ENCODE measurements around the gene TMBIM1. TPM values are rescaled to one million over a fixed set of nuclear protein-coding genes. Genes with fewer than 3 reads are reported as not detected.

TMBIM1 gene
- total and polyA plus RNA-seq, 2 donors (not counting 1 experiment from before 2014, with no cell fraction given): 170 to 235 TPM

DNA sequence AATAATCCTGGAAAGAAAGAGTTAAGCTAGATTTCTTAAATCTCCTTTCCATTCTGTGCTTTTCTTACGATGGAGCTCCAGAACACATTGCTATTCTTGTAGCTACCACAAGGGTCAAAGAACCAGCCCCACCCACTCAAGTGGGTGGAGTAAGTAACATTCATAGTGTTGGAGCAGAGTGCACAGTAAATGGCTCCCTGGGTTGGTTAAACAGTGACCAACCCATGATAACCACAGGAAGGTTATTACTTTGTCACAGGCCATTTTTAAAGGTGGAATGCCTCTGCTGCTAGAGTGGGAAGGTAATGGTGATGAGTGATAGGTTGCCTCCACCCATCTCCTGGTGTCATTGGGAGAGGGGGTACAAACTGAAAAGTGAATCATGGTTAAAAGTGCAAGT, 61.4 kb downstream of the TMBIM1 start:
- H3K79me2 ChIP-seq (ENCODE audit: control insufficient read depth, insufficient read depth, low read length): peaks cover 34% of the 10 kb centered on the region
- no peak overlapping the region for H2AFZ ChIP-seq (ENCODE audit: low read length)
- H3K9me3 ChIP-seq (ENCODE audit: control insufficient read depth, insufficient read depth, low read depth, low read length): no peaks in the 10 kb centered on the region
- H3K36me3 ChIP-seq (ENCODE audit: control insufficient read depth, insufficient read depth, low read length): peaks cover 15% of the 10 kb centered on the region
- no peak overlapping the region for H3K9ac ChIP-seq (ENCODE audit: insufficient read depth, low read length)
- TF ChIP-seq EZH2 (IDR thresholded peaks at IDR 0.05; ENCODE audit: low read length, missing control alignments): no peak
- TF ChIP-seq, protein P1, sequence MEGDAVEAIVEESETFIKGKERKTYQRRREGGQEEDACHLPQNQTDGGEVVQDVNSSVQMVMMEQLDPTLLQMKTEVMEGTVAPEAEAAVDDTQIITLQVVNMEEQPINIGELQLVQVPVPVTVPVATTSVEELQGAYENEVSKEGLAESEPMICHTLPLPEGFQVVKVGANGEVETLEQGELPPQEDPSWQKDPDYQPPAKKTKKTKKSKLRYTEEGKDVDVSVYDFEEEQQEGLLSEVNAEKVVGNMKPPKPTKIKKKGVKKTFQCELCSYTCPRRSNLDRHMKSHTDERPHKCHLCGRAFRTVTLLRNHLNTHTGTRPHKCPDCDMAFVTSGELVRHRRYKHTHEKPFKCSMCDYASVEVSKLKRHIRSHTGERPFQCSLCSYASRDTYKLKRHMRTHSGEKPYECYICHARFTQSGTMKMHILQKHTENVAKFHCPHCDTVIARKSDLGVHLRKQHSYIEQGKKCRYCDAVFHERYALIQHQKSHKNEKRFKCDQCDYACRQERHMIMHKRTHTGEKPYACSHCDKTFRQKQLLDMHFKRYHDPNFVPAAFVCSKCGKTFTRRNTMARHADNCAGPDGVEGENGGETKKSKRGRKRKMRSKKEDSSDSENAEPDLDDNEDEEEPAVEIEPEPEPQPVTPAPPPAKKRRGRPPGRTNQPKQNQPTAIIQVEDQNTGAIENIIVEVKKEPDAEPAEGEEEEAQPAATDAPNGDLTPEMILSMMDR (conservative IDR thresholded peaks at IDR 0.05 in 1 of 2, IDR thresholded peaks at IDR 0.05 in 1 of 2; ENCODE audit: low read depth in 1 of 2, low read length in 2 of 2): peak; percentile 18 to 20
- no peak overlapping the region for H3K4me3 ChIP-seq (replicated peaks in 1 of 4; ENCODE audit: control extremely low read depth in 1 of 4, insufficient read depth in 1 of 4, low read depth in 3 of 4, low read length in 4 of 4)
- no peaks in the 10 kb centered on the region for H3K27me3 ChIP-seq (ENCODE audit: control insufficient read depth, insufficient read depth, low read length)
- H3K4me2 ChIP-seq (ENCODE audit: extremely low read depth, insufficient read depth, low read length): no peak overlapping the region
- peaks cover 13% of the 10 kb centered on the region for H3K4me1 ChIP-seq (ENCODE audit: control insufficient read depth, extremely low read depth, insufficient read depth, low read length)
- H3K27ac ChIP-seq (ENCODE audit: insufficient read depth, low read length): no peak overlapping the region
- peak; percentile 47 to 74 for DNase-seq (ENCODE audit: low read depth in 2 of 2)
- no peaks in the 10 kb centered on the region for H4K20me1 ChIP-seq (ENCODE audit: control insufficient read depth, extremely low read depth, insufficient read depth, low read length)

DNA sequence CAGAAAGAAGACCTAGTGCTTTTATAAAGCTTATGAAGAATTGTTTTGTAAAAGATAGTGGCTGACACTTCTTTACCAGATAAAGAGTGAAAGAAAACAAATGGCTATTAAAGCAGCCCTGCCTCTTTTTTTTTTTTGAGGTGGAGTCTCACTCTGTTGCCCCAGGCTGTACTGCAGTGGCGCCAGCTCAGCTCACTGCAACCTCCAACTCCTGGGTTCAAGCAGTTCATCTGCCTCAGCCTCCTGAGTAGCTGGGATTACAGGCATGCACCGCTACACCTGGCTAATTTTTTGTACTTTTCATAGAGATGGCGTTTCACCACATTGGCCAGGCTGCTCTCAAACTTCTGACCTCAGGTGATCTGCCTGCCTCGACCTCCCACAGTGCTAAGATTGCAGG, 62.5 kb downstream of the TMBIM1 start:
- Histone ChIP-seq H3K27me3 (ENCODE audit: control insufficient read depth, insufficient read depth, low read length) (no peaks in the 10 kb centered on the region), H3K4me3 (replicated peaks in 1 of 4; ENCODE audit: control extremely low read depth in 1 of 4, insufficient read depth in 1 of 4, low read depth in 3 of 4, low read length in 4 of 4) (no peak overlapping the region), H3K4me2 (ENCODE audit: extremely low read depth, insufficient read depth, low read length) (no peak overlapping the region), H3K27ac (ENCODE audit: insufficient read depth, low read length) (no peak overlapping the region), H2AFZ (ENCODE audit: low read length) (no peak overlapping the region), H3K36me3 (ENCODE audit: control insufficient read depth, insufficient read depth, low read length) (peaks cover 12% of the 10 kb centered on the region), H3K9ac (ENCODE audit: insufficient read depth, low read length) (no peak overlapping the region), H3K9me3 (ENCODE audit: control insufficient read depth, insufficient read depth, low read depth, low read length) (no peaks in the 10 kb centered on the region), H3K4me1 (ENCODE audit: control insufficient read depth, extremely low read depth, insufficient read depth, low read length) (peaks cover 13% of the 10 kb centered on the region), H3K79me2 (ENCODE audit: control insufficient read depth, insufficient read depth, low read length) (peaks cover 44% of the 10 kb centered on the region), H4K20me1 (ENCODE audit: control insufficient read depth, extremely low read depth, insufficient read depth, low read length) (no peaks in the 10 kb centered on the region)
- no peak for DNase-seq (ENCODE audit: low read depth in 2 of 2)
- TF ChIP-seq, protein P1 (conservative IDR thresholded peaks at IDR 0.05 in 1 of 2, IDR thresholded peaks at IDR 0.05 in 1 of 2; ENCODE audit: low read depth in 1 of 2, low read length in 2 of 2): no peak
- TF ChIP-seq EZH2 (IDR thresholded peaks at IDR 0.05; ENCODE audit: low read length, missing control alignments): no peak

DNA sequence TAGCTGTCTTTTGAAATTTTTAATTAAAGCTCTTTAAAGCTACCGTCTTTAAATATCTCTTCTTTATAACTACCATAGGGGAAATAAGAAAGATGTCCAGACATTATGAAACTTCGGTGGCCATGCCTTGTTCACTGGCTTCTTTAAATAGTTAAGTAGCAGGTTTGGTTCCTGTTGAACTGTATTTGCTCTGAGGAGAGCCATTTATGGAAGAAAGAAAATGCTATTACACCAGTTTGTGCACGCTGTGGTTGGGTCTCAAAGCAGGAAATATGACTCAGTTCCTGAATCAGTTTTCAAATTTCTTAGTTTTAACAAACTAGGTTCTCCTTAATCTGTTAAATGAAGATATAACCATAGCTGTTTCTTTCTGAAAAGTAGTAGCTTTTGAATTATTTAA, 63.1 kb downstream of the TMBIM1 start:
- Histone ChIP-seq H3K9ac (ENCODE audit: insufficient read depth, low read length) (no peak overlapping the region), H4K20me1 (ENCODE audit: control insufficient read depth, extremely low read depth, insufficient read depth, low read length) (no peaks in the 10 kb centered on the region), H3K4me2 (ENCODE audit: extremely low read depth, insufficient read depth, low read length) (peak overlapping the region; percentile 11), H3K4me1 (ENCODE audit: control insufficient read depth, extremely low read depth, insufficient read depth, low read length) (peaks cover 13% of the 10 kb centered on the region), H3K4me3 (replicated peaks in 1 of 4; ENCODE audit: control extremely low read depth in 1 of 4, insufficient read depth in 1 of 4, low read depth in 3 of 4, low read length in 4 of 4) (no peak overlapping the region), H3K9me3 (ENCODE audit: control insufficient read depth, insufficient read depth, low read depth, low read length) (no peaks in the 10 kb centered on the region), H3K27me3 (ENCODE audit: control insufficient read depth, insufficient read depth, low read length) (no peaks in the 10 kb centered on the region), H2AFZ (ENCODE audit: low read length) (no peak overlapping the region), H3K36me3 (ENCODE audit: control insufficient read depth, insufficient read depth, low read length) (peaks cover 14% of the 10 kb centered on the region), H3K27ac (ENCODE audit: insufficient read depth, low read length) (no peak overlapping the region), H3K79me2 (ENCODE audit: control insufficient read depth, insufficient read depth, low read length) (peaks cover 50% of the 10 kb centered on the region)
- peak; percentile 82 to 92 for DNase-seq (ENCODE audit: low read depth in 2 of 2)
- TF ChIP-seq, protein P1 (conservative IDR thresholded peaks at IDR 0.05 in 1 of 2, IDR thresholded peaks at IDR 0.05 in 1 of 2; ENCODE audit: low read depth in 1 of 2, low read length in 2 of 2): no peak

Data from fibroblast of lung (primary cell).